Measurements from ENCODE around the gene COPS3.

COPS3 gene

GRCh38 chr17:17239832-17240231 lies 41.2 kb downstream of the COPS3 start:
- no peak for DNase-seq

DNA sequence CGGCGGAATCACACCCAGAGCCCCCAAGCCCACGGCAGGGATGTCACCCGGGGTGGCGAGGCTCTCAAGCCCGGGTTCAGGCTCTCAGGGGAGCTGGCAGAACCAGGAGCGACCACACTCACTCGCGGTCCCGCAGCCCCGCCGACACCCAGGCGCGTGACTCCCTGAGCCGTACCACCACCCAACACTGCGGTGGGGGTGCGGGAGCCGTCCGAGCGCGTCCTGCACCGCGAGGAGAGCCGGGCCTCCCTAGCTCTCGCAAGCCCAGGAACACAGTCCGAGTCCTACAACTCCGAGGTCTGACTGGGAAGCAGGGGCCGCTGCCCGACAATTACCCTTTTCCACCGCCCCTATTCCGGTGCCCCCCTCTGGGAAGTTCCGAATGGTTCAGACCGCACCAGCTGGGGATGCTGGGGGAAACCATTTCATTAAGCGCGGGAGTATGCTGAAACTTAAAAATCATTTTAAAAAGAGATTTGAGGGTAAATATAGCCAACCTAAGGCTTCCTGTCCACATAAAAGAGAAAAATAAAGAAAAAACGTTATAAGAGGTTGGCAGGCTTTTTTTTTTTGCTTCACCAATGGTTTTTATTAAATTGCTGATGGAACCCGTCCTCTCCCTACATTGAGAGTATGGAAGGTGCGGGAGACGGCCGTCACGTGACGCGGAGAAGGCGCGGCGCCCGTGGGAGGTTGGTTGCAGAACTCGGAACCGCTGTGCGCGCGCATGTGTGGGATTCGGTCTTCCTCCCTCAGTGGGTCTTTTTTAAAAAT lies 43.8 kb downstream of the COPS3 start, which contains the start of gene FLCN:
FLCN (minus strand) TSS at position 143 of the 774 bp plus-strand sequence. CDS start 9,031 bp downstream, outside the sequence.
- DNase-seq, result peak; percentile 90

GRCh38 chr17:17236295-17237025 lies 44.6 kb downstream of the COPS3 start:
- DNase-seq, result peak; percentile 23

DNA sequence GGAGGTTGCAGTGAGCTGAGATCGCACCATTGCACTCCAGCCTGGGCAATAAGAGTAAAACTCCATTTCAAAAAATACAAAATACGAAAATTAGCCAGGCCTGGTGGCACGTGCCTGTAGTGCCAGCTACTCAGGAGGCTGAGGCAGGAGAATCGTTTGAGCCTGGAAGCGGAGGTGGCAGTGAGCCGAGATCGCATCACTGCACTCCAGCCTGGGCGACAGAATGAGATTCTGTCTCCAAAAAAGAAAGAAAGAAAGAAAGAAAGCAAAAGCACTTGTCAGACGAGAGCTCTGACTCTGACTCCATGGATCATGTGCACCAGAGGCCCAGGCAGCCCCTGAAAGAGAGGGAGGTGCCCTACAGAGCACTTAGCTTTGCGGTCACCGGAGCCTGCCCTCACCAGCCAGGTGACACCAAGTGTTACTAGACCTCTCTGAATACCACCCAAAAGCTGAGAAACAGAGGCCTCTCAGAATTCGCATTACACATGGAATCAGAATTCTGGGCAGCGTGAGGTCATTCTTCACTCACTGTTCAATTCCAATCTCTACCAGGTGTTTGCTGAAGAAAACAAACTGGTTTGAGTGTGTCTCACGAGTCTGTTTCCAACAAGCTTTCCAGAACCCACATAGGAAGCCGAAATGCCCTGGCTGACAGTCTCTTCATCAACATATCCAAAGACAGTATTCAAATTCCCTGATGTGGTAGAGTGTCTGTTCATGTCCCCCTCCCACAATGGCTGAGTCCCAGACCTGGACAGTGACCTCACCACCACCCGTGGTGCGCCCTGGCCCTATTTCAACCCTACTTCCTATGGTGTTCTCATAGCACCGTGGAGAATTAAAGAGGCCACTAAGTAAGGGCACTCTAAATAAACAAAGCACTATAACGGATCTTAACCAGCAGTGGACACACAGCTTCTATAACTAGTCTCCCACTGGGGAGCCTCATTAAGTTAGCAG lies 45.6 kb downstream of the COPS3 start:
- DNase-seq, result peak; percentile 6

DNA sequence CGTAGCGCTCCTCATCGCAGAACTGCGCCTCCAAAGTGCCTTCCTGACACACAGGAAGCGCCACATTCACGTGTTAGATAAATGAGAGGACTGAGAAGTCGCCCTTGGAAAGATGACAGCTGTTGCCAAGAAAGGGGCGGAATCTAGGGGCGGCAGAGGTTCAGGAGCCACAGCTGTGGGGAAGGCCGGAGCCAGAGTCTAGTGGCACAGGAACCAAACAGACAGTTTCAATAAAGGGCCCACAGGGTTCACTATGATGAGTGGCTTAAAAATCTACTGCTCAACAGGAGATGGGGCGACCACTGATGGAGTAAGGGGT lies 48.8 kb downstream of the COPS3 start:
- no peak for DNase-seq

DNA sequence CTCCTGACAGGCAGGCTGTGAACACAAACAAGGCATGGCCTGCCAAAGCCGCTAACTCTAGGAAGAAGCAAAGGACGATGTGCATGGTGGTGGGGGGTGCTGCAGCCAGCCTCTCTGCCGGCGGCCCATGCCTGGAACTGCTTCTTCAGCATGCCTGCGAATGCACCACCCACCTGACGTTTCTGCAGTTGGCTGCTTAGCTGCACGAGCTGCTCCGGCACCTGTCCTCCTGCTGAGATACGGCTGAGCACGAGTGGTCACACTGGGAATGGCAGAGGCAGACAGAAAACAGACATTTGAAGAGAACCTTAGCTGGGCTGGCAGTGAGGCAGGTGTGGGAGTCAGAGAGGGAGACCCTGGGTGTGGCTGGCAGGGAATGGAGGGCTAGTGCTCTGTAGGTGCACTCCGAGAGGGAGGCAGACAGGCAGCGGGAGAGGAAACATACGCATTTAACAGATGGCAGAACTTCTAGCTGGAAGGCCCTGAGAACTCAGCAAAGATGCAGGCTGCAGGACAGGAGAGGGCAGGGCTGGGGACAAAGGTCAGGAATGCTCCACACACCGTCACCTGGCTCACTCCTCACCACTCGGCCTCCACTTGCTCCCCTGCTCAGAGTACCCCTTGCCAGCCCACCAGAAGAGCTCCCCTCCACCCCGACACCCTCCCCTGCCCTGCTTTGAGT lies 49.3 kb downstream of the COPS3 start:
- DNase-seq, result no peak

GRCh38 chr17:17229416-17230384 lies 51.3 kb downstream of the COPS3 start:
- DNase-seq, result no peak

- DNase-seq, result no peak
These were observed 52.3 kb downstream of the COPS3 start for GRCh38 chr17:17228521-17229279.

DNA sequence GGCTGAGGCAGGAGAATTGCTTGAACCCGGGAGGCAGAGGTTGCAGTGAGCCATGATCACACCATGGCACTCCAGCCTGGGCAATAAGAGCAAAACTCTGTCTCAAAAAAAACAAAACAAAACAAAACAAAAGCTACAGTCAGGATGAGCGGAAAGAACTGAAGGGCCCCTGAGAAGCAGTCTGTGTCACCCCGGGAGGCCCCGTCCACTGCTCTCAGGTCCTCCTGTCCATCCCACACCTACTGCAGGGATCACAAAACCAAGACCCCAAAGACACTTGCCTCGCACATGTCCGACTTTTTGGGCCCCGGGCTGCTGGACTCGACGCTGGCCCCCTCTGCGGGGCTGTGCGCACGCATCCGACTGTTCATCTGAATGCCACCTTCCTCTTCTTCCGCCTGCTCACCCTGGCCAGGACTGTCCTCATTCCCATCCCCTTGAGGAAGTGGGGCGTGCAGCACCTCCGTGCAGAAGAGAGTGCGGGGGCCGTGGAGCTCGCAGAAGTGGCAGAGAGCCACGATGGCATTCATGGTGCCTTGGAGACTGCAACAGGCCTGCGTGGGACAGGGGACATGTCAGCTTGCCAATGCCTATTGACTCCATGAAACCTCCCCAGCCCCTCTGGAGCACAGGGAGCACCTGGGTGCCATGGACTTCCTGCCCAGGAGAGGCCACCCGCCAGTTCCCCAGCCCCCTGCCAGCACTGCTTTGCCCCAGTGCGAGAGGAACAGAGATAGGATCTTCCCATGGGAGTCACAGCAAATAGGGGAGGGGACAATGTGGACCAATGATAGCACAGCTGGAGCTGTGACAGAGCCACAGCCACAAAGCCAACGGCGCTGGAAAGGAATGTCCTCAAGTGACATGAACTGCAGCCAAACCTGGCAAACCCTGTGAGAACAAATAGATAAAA lies 53.2 kb downstream of the COPS3 start:
- DNase-seq, result no peak

GRCh38 chr17:17226451-17227265 lies 54.4 kb downstream of the COPS3 start:
- no peak for DNase-seq

DNA sequence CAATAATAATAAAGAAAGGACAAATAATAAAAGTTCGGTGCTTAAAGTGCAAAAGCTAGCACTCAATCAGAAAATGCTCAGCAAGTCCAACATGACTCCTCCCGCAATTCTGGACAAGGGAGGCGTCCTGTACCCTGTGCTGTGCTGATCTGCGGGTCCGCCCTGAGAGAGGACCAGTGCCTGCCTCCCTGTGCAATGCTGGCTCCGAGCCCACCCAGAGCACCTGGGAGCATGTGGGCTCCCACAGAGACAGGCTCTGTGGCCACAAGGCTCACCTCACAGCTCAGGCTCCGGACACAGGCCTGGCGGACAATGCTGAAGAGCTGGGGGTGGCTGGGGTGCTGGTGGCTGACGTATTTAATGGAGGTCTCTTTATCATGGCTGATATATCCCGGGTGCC lies 55.1 kb downstream of the COPS3 start:
- no peak for DNase-seq

- no peak for DNase-seq
These were observed 56.9 kb downstream of the COPS3 start for GRCh38 chr17:17224137-17224536.

DNA sequence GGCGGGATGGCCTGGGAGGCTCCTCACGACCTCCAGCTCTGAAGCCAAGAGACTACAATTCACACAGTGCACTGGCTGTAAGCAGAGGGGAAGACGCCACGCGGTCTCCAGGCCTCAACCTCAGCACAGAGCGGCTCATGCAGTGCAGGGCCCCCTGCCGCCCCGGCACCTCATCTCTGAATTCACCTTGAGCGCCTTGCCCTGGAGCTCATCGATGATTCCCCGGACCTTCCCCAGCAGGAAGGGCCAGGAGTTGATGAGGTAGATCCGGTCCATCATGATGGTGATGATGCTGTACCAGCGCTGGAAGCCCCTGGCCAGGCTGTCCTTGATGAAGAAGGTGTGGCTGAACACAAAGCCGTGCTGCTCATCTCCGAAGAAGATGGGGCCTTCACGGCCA lies 57.3 kb downstream of the COPS3 start:
- DNase-seq, result no peak

DNA sequence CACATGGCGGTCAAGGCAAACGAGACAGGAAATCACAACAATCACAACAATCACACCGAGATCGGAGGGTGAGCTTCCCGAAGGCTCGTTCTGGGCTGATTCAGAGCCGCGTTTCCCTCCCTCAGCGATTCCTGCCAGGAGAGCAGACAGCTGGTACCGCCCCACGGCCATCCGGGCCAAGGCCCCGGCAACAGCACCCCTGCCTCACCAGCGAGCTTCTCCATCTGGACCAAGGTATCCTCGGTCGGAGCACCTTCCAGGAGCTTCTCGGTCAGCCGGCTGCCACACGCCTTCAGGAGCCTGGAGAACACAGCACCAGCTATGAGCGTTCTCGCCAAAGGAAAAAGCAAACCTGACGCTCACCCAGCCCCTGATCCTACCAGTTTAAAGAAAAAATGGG lies 59.7 kb downstream of the COPS3 start:
- DNase-seq, result no peak

DNA sequence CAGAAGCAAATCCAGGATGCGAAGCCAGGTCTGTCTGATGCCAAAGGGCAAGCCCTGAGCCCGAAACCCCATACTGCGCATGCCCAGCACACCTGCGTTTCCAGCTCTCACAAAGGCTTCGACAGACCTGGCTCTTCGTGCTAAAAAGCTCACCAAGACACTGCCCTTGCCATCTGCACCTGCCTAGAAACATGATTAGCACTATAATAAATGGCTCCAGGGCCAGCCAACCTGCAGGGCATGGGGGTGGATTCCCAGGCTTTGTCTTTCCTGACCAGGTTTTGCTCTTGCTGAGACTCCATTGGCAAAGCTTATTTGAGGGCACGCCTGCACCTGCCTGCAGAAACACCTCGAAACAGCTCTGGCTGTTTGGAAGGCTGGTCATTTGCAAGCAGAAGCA lies 60.5 kb downstream of the COPS3 start:
- DNase-seq, result no peak

GRCh38 chr17:17217995-17218394 lies 63.1 kb downstream of the COPS3 start:
- DNase-seq, result no peak

DNA sequence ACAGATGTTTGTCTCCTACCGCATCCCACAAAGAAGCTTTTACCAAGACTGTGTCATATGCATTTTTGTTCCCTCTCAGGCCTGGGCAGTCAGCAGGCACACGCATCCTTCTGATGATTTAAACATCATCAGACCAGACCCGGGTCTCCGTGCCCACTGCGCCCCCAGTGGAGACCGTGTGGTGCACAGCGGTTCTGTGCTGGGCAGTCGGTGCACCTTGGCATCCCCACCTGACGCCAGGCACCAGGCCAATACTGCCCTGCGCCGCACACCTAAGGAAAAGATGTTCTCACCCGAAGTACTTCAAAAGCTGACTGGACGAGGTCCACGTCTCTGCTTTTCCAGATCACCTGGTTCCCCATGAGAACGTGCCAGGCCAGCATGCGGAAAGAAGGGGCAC lies 64.3 kb downstream of the COPS3 start:
- no peak for DNase-seq

DNA sequence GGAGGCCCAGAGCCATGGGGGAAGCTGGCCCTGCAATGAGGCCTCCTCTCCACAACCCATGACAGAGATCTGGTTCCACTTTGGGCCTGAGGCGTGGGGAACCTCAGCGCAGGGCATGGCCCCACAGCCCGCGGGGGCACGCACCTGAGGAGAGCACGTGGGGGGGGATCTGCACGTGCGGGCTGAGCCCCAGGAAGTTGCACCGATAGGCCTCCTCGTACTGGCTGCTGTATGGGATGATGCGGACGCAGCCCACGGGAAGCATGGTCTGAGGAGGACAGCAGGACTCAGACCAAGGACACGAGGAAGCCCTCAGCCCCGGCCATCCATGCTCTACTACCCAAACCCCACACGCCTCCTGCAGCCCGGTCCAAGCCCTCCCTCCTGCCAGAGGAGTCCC lies 64.8 kb downstream of the COPS3 start:
- no peak for DNase-seq

GRCh38 chr17:17215575-17215974 lies 65.5 kb downstream of the COPS3 start:
- DNase-seq, result no peak

Measured in fibroblast of skin of right quadriceps (primary cell).